Measurements from ENCODE around the gene GATAD2B.

- TF ChIP-seq, protein P1, sequence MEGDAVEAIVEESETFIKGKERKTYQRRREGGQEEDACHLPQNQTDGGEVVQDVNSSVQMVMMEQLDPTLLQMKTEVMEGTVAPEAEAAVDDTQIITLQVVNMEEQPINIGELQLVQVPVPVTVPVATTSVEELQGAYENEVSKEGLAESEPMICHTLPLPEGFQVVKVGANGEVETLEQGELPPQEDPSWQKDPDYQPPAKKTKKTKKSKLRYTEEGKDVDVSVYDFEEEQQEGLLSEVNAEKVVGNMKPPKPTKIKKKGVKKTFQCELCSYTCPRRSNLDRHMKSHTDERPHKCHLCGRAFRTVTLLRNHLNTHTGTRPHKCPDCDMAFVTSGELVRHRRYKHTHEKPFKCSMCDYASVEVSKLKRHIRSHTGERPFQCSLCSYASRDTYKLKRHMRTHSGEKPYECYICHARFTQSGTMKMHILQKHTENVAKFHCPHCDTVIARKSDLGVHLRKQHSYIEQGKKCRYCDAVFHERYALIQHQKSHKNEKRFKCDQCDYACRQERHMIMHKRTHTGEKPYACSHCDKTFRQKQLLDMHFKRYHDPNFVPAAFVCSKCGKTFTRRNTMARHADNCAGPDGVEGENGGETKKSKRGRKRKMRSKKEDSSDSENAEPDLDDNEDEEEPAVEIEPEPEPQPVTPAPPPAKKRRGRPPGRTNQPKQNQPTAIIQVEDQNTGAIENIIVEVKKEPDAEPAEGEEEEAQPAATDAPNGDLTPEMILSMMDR (IDR thresholded peaks at IDR 0.05; ENCODE audit: extremely low read depth in 1 of 2, insufficient read depth in 1 of 2, low read depth in 1 of 2, low read length in 2 of 2): no peak
- TF ChIP-seq, protein P2, sequence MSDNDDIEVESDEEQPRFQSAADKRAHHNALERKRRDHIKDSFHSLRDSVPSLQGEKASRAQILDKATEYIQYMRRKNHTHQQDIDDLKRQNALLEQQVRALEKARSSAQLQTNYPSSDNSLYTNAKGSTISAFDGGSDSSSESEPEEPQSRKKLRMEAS (IDR thresholded peaks at IDR 0.05; ENCODE audit: insufficient read depth, insufficient read length): no peak
- no peak for TF ChIP-seq POLR2AphosphoS5 (IDR thresholded peaks at IDR 0.05; ENCODE audit: insufficient read depth, low read depth, low read length)
- TF ChIP-seq EZH2 (IDR thresholded peaks at IDR 0.05; ENCODE audit: borderline replicate concordance, low read depth, low read length, severe bottlenecking): no peak
- TF ChIP-seq POLR2A (IDR thresholded peaks at IDR 0.05; ENCODE audit: low read depth, low read length): no peak
- no peak for TF ChIP-seq JUN (IDR thresholded peaks at IDR 0.05; ENCODE audit: borderline replicate concordance, insufficient read depth, insufficient read length, low read depth)
These were observed 80.7 kb downstream of the GATAD2B start for GRCh38 chr1:153842006-153842471.

Measured in endothelial cell of umbilical vein (primary cell).